HG03103 (cell line): ENCODE measurements around the gene MYH13.

Experiments
- ATAC-seq: cut with Tn5 transposase; IDR thresholded peaks from one replicate; pipeline ENCODE4 v1.9.1; 2021; ENCODE audit warnings: low read depth; ENCODE audit not compliant: unreplicated experiment

The MYH13 gene

DNA sequence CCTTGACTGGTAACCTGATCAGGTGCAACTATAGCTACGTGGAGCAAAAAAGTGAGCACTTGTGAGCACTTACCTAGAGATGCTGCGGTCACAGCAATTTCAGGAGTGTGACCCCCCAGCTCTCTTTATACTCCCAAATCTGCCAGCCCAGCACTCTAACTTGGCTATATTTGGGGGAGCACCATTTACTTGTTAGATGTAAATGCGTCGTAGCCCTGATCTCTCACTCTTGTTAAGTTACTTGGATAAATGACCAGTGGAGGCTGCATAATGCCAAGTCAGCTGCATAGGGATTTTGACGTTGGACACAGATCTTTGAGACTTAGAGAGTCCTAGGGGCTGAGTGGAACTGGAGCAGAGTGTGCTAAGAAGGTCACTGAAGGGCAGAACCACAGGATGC is at the start of gene MYH13:
TSS of gene MYH13 (minus strand) at position 101 of the 400 bp plus-strand sequence. CDS start 8,476 bp downstream, outside the sequence.
- ATAC-seq, result no peak

DNA sequence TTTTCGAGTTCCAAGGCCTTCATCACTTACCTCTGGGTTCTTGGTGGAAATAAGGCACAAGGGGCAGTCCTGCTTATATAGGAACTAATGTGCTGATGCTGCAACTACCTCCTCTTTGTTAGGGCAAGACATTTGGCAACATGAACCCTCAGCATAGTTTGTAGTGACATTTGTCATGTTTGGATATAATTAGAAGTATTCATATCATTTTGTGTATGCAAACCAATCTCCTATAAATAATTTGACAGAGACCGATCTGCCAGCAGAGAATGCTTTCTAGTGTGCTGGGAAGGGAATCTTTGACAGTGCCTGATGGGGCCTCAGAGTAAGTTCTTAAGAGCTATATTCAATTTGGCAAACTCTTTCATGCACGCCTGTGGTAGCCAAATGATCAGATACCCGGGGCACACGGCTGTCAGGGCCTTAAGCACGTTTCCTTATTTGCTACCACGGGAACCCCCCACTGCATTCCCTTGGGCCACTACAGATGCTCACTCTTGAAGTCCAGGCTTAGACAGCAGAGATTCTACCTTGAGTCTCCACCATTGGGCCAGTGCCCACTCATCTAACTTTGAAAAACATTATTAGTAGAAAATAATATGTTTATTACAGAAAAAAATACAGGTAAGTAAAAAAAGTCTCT is 49.2 kb upstream of the MYH13 start, which contains the start of gene MYH8:
TSS of gene MYH8 (minus strand) at position 51 of the 643 bp plus-strand sequence. CDS start 1,723 bp downstream, outside the sequence.
- ATAC-seq, result no peak

DNA sequence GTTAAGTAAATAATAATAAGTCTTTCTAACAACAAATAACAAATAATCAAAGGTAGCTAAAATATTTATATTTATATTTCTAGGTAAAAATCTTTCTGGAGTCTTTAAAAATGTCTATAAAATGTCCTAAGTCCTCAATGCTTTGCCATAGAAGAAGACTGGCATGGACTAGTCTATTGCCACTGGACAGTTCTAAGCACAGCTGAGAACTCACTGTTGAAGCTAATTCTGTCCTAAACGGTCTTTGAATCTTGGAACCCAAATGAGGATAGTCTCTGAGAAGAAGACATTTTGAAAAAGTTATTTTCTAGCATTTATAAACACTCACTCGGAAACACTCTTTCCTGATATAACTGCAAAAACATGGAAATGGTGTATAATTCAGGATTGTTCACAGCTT is 48.4 kb upstream of the MYH13 start:
- no peak for ATAC-seq

GRCh38 chr17:10420811-10421210 is 48.0 kb upstream of the MYH13 start:
- no peak for ATAC-seq

DNA sequence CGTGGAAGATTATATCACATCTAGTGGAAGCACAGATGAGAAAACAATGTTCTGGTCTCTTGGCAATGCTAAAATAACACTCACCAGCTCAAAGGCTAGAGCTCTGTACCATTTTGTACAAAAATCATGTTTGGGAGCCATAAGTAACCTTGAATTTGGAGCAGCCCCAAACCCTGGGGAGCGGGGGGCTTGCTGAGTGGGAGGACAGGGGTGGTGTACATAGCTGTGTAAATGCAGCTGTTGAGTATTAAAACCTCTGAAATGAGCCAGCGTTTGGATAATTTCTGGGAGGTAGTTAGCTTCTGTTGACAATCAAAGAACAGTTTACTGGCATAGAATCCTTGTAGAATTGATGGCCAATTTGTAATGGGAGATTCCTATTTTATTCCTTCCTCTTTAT is 44.6 kb upstream of the MYH13 start:
- ATAC-seq, result no peak

GRCh38 chr17:10415161-10415560 is 42.4 kb upstream of the MYH13 start:
- ATAC-seq, result no peak

GRCh38 chr17:10403589-10403988 is 30.8 kb upstream of the MYH13 start:
- ATAC-seq, result no peak

GRCh38 chr17:10398352-10398751 is 25.5 kb upstream of the MYH13 start:
- no peak for ATAC-seq

DNA sequence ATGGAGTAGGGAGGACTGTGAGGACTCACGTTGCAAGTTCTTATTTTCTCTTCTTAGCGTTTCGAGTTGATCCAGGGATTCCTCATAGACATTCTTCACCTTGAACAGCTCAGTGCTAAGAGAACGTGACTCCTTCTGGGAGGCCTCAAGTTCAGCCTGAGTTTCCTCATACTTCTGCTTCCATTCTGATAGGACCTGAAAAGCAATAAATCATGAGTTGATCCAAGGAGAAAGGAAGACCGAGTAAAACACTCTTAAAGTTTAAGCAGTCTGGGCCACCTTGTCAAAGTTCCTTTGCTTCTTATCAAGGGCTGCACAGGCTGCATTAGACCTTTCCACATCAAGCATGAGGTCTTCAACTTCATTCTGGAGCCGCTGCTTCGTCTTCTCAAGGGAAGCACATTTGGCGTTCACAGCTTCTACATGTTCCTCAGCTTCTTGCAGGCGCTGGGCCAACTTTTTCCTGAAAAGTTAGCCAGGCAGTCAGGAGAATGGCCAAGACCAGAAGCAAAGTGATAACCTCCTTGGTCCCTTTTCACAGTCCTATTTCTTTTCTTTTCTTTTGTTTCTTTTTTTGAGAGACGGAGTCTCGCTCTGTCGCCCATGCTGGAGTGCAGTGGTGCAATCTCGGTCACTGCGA is 23.8 kb upstream of the MYH13 start:
- no peak for ATAC-seq

DNA sequence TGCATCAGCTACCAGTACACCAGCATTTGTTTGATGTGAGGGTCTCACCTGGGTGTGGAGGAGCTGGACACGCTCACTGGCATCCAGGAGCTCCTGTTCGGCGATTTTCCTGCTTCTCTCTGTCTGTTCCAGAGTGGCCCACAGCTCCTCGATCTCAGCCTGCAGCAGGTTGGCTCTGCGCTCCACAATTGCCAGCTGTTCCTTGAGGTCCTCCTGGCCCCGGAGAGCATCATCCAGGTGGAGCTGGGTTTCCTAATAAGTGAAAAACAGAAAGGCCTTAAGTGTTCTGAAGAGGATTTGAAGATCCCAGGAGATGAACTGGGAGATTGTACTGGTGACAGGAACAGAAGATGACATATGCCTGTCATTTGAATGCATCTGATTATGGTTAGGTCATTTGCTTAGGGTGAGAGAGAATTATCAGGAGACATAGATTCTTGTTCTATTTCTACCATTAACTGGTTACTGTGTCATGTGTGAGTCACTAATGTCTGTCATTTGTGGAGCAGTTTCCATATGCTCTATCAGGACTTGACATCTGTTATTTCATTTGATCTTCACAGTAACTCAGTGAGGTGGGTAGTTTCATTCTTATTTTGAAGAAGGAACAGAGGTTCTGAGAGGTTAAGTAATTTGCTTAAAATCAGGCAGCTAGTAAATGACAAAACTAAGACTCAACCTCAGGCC is 21.5 kb upstream of the MYH13 start:
- ATAC-seq, result no peak

DNA sequence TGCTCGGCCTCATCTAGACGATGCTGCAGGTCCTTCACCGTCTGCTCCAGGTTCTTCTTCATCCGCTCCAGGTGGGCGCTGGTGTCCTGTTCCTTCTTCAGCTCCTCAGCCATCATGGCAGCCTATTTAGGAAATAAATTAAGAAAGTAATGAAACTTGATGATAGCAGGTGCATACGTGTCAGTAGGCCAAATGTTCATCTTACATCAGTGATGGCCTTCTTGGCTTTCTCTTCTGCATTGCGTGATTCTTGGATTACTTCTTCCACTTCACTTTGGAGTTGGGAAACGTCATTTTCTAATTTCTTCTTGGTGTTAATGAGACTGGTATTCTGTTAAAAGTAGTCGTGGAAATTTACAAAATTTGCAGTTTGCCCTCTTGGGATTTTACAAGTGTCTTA is 20.1 kb upstream of the MYH13 start:
- ATAC-seq, result no peak

DNA sequence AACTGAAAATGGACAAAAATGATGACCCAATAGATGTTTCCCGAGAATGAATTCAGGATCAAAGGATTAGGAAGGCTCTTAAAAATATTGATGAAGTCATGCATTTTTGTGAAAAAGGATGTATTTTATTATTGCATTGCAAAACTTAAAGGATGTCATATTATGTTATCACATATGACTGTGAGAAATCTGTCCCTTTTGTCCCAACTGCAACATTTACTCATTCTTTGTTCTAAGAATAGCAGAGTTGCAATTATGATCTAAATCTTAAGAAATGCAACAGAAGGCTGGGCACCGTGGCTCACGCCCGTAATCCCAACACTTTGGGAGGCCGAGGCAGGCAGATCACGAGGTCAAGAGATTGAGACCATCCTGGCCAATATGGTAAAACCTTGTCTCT is 13.1 kb upstream of the MYH13 start:
- ATAC-seq, result no peak

DNA sequence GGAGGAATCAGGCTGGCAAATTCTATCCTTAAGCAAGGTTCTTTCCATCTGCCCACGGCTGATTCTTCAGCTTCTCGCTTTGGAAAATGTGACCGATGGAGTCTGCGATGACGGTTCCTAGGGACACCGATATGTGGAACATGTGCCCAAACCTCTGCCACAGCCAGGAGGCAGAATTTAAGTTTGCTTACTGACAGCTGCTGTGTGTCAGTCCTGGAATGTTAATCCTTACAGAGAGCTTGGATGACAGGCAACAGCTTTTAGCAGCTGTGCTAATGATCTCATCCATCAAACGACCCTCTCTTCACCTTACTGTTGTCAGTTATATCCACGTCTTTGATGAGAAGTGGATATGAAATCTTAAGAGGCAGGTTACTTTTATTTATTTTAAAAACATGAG is 11.4 kb upstream of the MYH13 start:
- no peak for ATAC-seq

GRCh38 chr17:10380631-10381408 is 8.0 kb upstream of the MYH13 start:
- no peak for ATAC-seq

DNA sequence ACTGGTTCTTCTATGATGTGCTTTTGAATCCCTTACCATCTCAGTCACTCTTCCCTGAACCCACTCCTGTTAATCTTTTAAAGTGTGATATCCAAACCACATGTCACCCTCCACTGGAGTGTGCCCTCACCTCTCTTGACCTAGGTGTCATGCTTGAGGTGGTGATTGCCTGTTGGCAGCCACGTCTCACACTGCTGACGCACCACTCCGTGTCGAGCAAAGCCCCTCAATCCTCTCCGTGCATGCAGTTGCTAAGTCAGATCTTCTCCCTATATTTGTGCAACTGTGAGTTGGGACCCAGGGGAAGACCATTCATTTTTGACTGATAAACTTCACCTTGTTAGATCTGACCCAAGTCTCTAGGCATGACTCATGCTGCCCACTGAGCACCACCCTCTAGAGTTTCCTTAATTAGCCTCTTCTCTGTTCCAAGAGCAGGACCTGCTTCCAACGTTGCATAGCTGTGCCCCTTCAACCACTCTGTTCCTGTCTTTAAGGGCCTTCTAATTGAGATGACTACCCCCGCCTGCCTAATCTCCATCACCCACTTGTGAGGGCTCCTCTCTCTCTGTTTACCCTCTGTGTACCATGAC is 2.7 kb downstream of the MYH13 start:
- no peak for ATAC-seq

DNA sequence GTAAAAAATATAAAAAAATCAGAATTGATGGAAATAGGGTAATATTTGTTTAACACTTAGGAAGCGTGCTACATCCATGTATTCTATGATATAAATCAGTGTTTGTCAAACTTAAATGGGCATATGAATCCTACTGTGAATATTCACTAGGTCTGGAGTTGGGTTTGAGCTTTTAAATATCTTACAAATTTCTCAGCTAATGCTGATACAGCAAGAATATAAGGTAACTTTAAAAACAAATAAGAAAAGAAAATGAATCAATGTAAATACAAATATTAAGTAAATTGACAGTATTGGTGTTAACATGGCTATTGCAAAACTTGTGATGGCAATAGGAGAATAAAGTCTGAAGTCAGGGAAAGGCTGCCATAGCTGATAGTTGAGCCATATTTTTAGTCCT is 3.6 kb downstream of the MYH13 start:
- no peak for ATAC-seq

GRCh38 chr17:10368561-10368960 is 4.2 kb downstream of the MYH13 start:
- ATAC-seq, result no peak

DNA sequence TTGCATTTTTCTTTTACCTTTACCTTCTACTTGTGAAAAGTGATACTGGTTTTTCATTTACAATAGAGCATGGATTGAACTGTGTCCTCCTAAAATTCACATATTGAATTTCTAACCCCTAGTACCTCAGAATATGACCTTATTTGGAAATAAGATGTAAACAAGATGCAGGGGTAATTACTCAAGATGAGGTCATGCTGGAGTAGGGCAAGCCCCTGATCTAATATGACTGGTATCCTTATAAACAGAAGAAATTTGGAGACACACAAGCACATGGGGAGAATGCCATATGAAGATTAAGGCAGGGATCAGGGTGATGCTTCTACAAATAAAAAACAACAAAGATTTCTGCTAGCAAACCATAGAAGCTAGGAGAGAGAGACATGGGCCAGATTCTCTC is 12.2 kb downstream of the MYH13 start:
- ATAC-seq, result no peak

DNA sequence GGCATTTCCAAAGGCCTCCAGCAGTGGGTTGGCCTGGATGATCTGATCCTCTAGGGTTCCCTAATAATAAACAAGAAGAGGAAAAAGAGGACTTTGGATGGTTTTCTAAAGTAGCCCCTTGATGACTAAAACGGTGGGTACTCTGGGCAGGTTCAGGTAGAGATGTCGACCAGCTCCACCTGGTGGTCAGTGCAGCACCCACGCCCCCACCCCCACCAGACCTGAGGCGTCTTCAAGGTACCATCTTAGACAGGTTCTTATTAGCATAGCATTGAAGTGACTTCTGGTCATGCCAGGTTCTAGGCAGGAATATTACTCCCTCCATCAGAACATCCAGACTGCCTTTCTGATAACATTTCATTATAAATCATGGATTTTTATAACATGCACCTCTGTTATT is 15.0 kb downstream of the MYH13 start:
- ATAC-seq, result no peak

GRCh38 chr17:10354651-10355050 is 18.2 kb downstream of the MYH13 start:
- no peak for ATAC-seq

- no peak for ATAC-seq
Measured at GRCh38 chr17:10352893-10353292, 19.9 kb downstream of the MYH13 start.
